Measurements from ENCODE around the gene CCDC12. TPM values are rescaled to one million over a fixed set of nuclear protein-coding genes. Genes with fewer than 3 reads are reported as not detected.

The CCDC12 gene
- total RNA-seq, 4 donors from 2014 or later, result 14.3 to 52.2 (median 42.0) TPM

Small RNA genes within 50 kb of the gene (small RNA-seq; reads per million reads assigned to genes)
- 0 reads per million in 4 donors for gene AC109583.2

Other genes starting within 250 kb of the CCDC12 start
- gene MYL3, start 113.3 kb downstream of the CCDC12 start, total RNA-seq, result 1 to 10 TPM; 2.6 to 5.3 (median 4.2) TPM
- gene PTH1R, start 99.0 kb downstream of the CCDC12 start, total RNA-seq, result 10 to 100 TPM in 3 of 4 donors, 1 to 10 TPM in 1; 7.8 to 18.5 (median 14.5) TPM
- 10 to 100 TPM; 12.3 to 23.2 (median 20.4) TPM for gene NBEAL2, start 2.9 kb upstream of the CCDC12 start, total RNA-seq
- 10 to 100 TPM; 54.0 to 70.2 (median 58.5) TPM for gene SETD2, start 187.4 kb upstream of the CCDC12 start, total RNA-seq

Measured in gastroesophageal sphincter (tissue), 4 donors.